Left lung (tissue), 10 donors: ENCODE data around the gene ITIH4. TPM values are rescaled to one million over a fixed set of nuclear protein-coding genes. Genes with fewer than 3 reads are reported as not detected.

Source experiments
- ATAC-seq: fragments of 200-7000 bp; cut with Tn5 transposase; one replicate; pipeline ENCODE4 v1.9.1; 2020; ENCODE audit warnings: moderate library complexity
- DNase-seq, 4 donors: peaks; one replicate each; pipeline ENCODE4 v3.0.0-alpha.2; 2013 to 2020
- H3K27ac ChIP-seq, 2 donors: fragments of 200-600 bp; sonication (generic) in 1 of 2; one replicate each; pipeline versions ENCODE4 v1.5.0 to v1.8.0; 2020 to 2021
- H3K27me3 ChIP-seq, 2 donors: fragments of 200-600 bp; sonication (generic) in 1 of 2; one replicate each; pipeline versions ENCODE4 v1.5.0 to v1.8.0; 2020 to 2021
- H3K36me3 ChIP-seq, 2 donors: fragments of 200-600 bp; sonication (generic) in 1 of 2; one replicate each; pipeline versions ENCODE4 v1.5.0 to v1.8.0; 2020 to 2021
- H3K4me1 ChIP-seq, 2 donors: fragments of 200-600 bp; one replicate each; pipeline ENCODE4 v1.8.0; 2021
- H3K4me3 ChIP-seq, 2 donors: fragments of 200-600 bp; sonication (generic) in 1 of 2; one replicate each; pipeline versions ENCODE4 v1.5.0 to v1.8.0; 2020 to 2021; ENCODE audit warnings: mild to moderate bottlenecking in 1 of 2
- H3K9me3 ChIP-seq, 2 donors: fragments of 200-600 bp; sonication (generic) in 1 of 2; one replicate each; pipeline versions ENCODE4 v1.5.0 to v1.8.0; 2020 to 2021
- CTCF ChIP-seq, 2 donors: fragments of 200-600 bp; sonication (generic) in 1 of 2; IDR thresholded peaks; one replicate each; pipeline versions ENCODE4 v1.5.0 to v1.8.0; 2021; ENCODE audit warnings: antibody characterized with exemption in 2 of 2
- intact Hi-C, 2 donors: fragments of 100-400 bp; cut with DNase I; formaldehyde crosslinking; loops; one replicate each; pipeline versions ENCODE4 v1.11.2 to v1.14.2; 2022
- polyA plus RNA-seq, 6 donors: library from polyadenylated mRNA; unstranded; fragments of 120-200 nt; gene quantifications; one replicate each; pipeline ENCODE4 v1.2.1, GENCODE V29; 2013; ENCODE audit not compliant: insufficient read length in 6 of 6
- total RNA-seq, 2 donors: library from RNA; stranded (reverse); fragmentation: NEBNext Ultra II Directional; extraction: Animal tissue kit (Norgen Biotek cat#: 25700); gene quantifications; one replicate each; pipeline ENCODE4 v1.2.1, GENCODE V29; 2021
- donor health status: DM: no; HTN: yes; CAD: no.
- donor health status: DM: no; HTN: no; CAD: no.

The ITIH4 gene
- total and polyA plus RNA-seq, 8 donors, result 7.7 to 16.3 (median 9.8) TPM

GRCh38 chr3:52800079-52800478, 30.4 kb downstream of the ITIH4 start:
- H3K9me3 ChIP-seq, result no peaks in the 10 kb centered on the region
- no peak overlapping the region for H3K27ac ChIP-seq
- H3K4me3 ChIP-seq, result no peak overlapping the region
- no peak for TF ChIP-seq CTCF (IDR thresholded peaks at IDR 0.05)
- DNase-seq (no peak), ATAC-seq (no peak)
- H3K4me1 ChIP-seq, result no peaks in the 10 kb centered on the region
- intact Hi-C loops, result no loop called here
- H3K27me3 ChIP-seq, result no peaks in the 10 kb centered on the region
- no peaks in the 10 kb centered on the region for H3K36me3 ChIP-seq

- DNase-seq (no peak), ATAC-seq (peak; percentile 48)
- no peaks in the 10 kb centered on the region for H3K36me3 ChIP-seq
- H3K9me3 ChIP-seq, result no peaks in the 10 kb centered on the region
- no peaks in the 10 kb centered on the region for H3K27me3 ChIP-seq
- no peak overlapping the region for H3K4me3 ChIP-seq
- intact Hi-C loops, result no loop called here
- H3K27ac ChIP-seq, result no peak overlapping the region
- no peaks in the 10 kb centered on the region for H3K4me1 ChIP-seq
- TF ChIP-seq CTCF (IDR thresholded peaks at IDR 0.05), result peak in 1 of 2 donors; percentile 42
These were observed 31.4 kb downstream of the ITIH4 start for GRCh38 chr3:52798978-52799476.

DNA sequence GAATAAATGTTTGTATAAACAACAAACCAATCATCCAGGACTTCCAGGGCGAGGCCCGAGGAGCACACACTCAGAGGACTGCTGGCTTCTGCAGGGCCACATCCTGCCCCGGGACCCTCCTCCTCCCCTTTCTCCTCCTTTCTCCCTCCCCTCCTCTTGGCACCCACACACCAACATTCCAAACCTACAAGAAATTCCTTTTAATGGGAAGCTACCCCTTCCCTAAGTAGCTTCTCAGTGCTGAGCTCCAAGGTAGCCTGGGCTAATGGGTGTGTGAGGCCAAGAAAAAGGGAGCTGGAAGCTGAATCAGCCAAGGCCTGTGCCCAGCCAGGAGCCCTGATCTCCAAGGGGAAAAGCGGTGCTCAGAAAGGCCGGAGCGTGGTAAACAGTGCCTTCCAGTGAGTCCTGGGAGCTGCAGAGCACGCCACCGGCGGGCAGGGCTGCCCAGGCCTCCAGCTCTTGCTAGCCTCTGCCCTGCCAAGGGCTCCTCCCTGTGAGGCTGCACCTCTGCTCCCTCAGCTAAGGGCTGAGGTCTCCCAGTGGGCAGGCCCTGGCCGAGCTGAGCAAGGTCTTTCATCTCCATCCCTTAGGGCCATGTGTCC, 32.0 kb downstream of the ITIH4 start:
- H3K27me3 ChIP-seq, result no peaks in the 10 kb centered on the region
- H3K4me1 ChIP-seq, result no peaks in the 10 kb centered on the region
- no peak overlapping the region for H3K4me3 ChIP-seq
- no peak for TF ChIP-seq CTCF (IDR thresholded peaks at IDR 0.05)
- intact Hi-C loops, result no loop called here
- no peaks in the 10 kb centered on the region for H3K36me3 ChIP-seq
- no peak for ATAC-seq
- H3K27ac ChIP-seq, result no peak overlapping the region
- H3K9me3 ChIP-seq, result no peaks in the 10 kb centered on the region
- no peak for DNase-seq

GRCh38 chr3:52796411-52796810, 34.1 kb downstream of the ITIH4 start:
- Histone ChIP-seq H3K4me1 (no peaks in the 10 kb centered on the region), H3K4me3 (no peak overlapping the region), H3K27me3 (no peaks in the 10 kb centered on the region), H3K36me3 (no peaks in the 10 kb centered on the region), H3K9me3 (no peaks in the 10 kb centered on the region), H3K27ac (no peak overlapping the region)
- ATAC-seq (no peak), DNase-seq (peak in 1 of 4 donors; percentile 46)
- TF ChIP-seq CTCF (IDR thresholded peaks at IDR 0.05), result no peak
- intact Hi-C loops, result no loop called here

DNA sequence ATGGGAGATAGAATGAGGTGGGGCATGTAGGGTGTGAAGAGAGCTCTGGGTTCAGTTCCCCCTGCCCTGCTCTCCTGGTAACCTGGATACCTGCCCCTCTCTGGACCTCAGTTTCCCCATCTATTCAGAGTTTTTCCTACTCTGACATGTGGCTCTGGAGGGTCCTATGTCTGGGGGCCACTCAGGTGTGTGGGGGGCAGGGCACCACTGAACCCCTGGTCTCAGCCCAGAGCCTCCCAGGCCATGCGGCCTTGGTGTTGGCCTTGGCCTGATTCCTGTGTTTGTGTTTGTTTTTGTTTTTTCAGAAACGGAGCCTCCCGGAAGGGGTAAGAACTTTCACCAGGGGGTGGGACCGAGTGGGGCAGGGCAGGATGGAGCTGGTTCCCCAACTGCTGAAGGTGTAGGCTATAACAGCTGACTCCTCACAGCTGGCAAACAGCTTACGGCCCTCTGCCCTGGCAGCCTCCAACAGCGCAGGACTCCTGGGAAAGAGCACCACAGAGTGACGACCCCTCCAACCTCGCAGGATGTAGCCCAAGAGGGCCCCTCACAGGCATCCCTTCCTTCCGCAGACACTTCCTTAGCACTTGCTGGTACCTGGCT, 35.1 kb downstream of the ITIH4 start:
- no peaks in the 10 kb centered on the region for H3K9me3 ChIP-seq
- no peaks in the 10 kb centered on the region for H3K4me1 ChIP-seq
- DNase-seq (peak in 1 of 4 donors; percentile 54), ATAC-seq (no peak)
- H3K27ac ChIP-seq, result no peak overlapping the region
- H3K4me3 ChIP-seq, result no peak overlapping the region
- intact Hi-C loops, result no loop called here
- no peaks in the 10 kb centered on the region for H3K27me3 ChIP-seq
- no peak for TF ChIP-seq CTCF (IDR thresholded peaks at IDR 0.05)
- no peaks in the 10 kb centered on the region for H3K36me3 ChIP-seq
